K562 (cell line): ENCODE results near the gene SGIP1. TPM values are rescaled to one million over a fixed set of nuclear protein-coding genes. Genes with fewer than 3 reads are reported as not detected.

ENCODE experiments used
- ATAC-seq: fragments of 200-7000 bp; cut with Tn5 transposase; 3 replicates; pipeline ENCODE4 v1.9.1; 2020; ENCODE audit warnings: moderate library complexity
- BruUV-seq: library from RNA; stranded (reverse); fragments of 400-500 nt; replicated peaks from 2 replicates; lab custom pipeline; 2021; lab: Mats Ljungman, UMichigan
- CTCF ChIA-PET: fragments of 300-600 bp; formaldehyde crosslinking; extraction: SDS; loops from one replicate; lab custom pipeline; 2021; ENCODE audit warnings: low intra/inter-chr PET ratio; lab: Yijun Ruan, JAX
- POLR2A ChIA-PET: fragments of 300-600, 350-650 bp; sonication (Branson Sonifier 250); formaldehyde crosslinking; extraction: SDS; loops from one replicate; lab custom pipeline; 2021; ENCODE audit warnings: antibody characterized with exemption, inconsistent platforms; lab: Yijun Ruan, JAX
- DNase-seq, 4 experiments: peaks; one replicate each; pipeline versions ENCODE4 v3.0.0 to v3.0.0-alpha.2; 2011 to 2018; ENCODE audit warnings: low spot score in 3 of 4, mixed read lengths in 3 of 4; ENCODE audit errors: extremely low read depth in 1 of 4
- FAIRE-seq: peaks from 2 replicates; lab custom pipeline; 2011; peaks lifted over from hg19 to GRCh38; lab: Jason Lieb, UNC
- H2AFZ ChIP-seq: 2 replicates; pipeline ENCODE4 v1.6.0; 2011; ENCODE audit warnings: low read depth, low read length, control low read depth, inconsistent platforms
- H3K27ac ChIP-seq: fragments of 200-600 bp; 3 replicates; pipeline ENCODE4 v1.8.0; 2011; ENCODE audit warnings: low read depth, mild to moderate bottlenecking, control low read depth, inconsistent platforms, low read length, moderate library complexity, mixed read lengths; ENCODE audit errors: extremely low read depth
- H3K27me3 ChIP-seq, 2 experiments: fragments of 300-600 bp in 1 of 2; 2 replicates in 1 of 2; 3 replicates in 1 of 2; pipeline versions ENCODE4 v1.6.0 to v1.8.0; 2011; ENCODE audit warnings: inconsistent platforms in 2 of 2, low read length in 2 of 2, mild to moderate bottlenecking in 1 of 2, mixed read lengths in 1 of 2, moderate library complexity in 1 of 2; ENCODE audit not compliant: control insufficient read depth in 2 of 2, insufficient read depth in 2 of 2
- H3K36me3 ChIP-seq: fragments of 300-600 bp; 3 replicates; pipeline ENCODE4 v1.8.0; 2011; ENCODE audit warnings: mild to moderate bottlenecking, low read length, inconsistent platforms; ENCODE audit not compliant: control insufficient read depth, insufficient read depth
- H3K4me1 ChIP-seq, 2 experiments: fragments of 200-600 bp in 1 of 2; replicated peaks in 1 of 2; 2 replicates in 1 of 2; 3 replicates in 1 of 2; pipeline versions ENCODE4 v1.5.1 to v1.8.0; 2011; ENCODE audit warnings: inconsistent platforms in 2 of 2, low read length in 2 of 2, mild to moderate bottlenecking in 1 of 2, mixed read lengths in 1 of 2, moderate library complexity in 1 of 2; ENCODE audit not compliant: control insufficient read depth in 2 of 2, insufficient read depth in 2 of 2
- H3K4me2 ChIP-seq: 2 replicates; pipeline ENCODE4 v1.6.1; 2011; ENCODE audit warnings: low read length, control low read depth, inconsistent platforms, mixed read lengths; ENCODE audit not compliant: insufficient read depth
- H3K4me3 ChIP-seq: fragments of 200-600 bp; sonication (generic), shearing (Covaris generic); 2 replicates; pipeline ENCODE4 v1.5.1; 2016; ENCODE audit warnings: control low read depth, inconsistent platforms
- H3K79me2 ChIP-seq: fragments of 200-600 bp; 3 replicates; pipeline ENCODE4 v1.8.0; 2011; ENCODE audit warnings: low read length, inconsistent platforms; ENCODE audit not compliant: control insufficient read depth, insufficient read depth
- H3K9ac ChIP-seq, 2 experiments: 2 replicates each; pipeline versions ENCODE4 v1.6.0 to v1.6.1; 2011; ENCODE audit warnings: low read depth in 2 of 2, low read length in 2 of 2, control low read depth in 1 of 2, inconsistent platforms in 1 of 2, mild to moderate bottlenecking in 1 of 2, mixed read lengths in 1 of 2; ENCODE audit not compliant: insufficient read depth in 1 of 2
- H3K9me1 ChIP-seq: one replicate; pipeline ENCODE4 v1.6.0; 2011; ENCODE audit warnings: inconsistent platforms, mild to moderate bottlenecking, low read length, moderate library complexity; ENCODE audit not compliant: control insufficient read depth, insufficient read depth
- H3K9me3 ChIP-seq: replicated peaks from 2 replicates; pipeline ENCODE4 v1.5.1; 2011; ENCODE audit warnings: low read depth, low read length, inconsistent platforms; ENCODE audit not compliant: control insufficient read depth, insufficient read depth
- H4K20me1 ChIP-seq: replicated peaks from 2 replicates; pipeline ENCODE4 v1.6.1; 2011; ENCODE audit warnings: low read length, inconsistent platforms, mixed read lengths; ENCODE audit not compliant: control insufficient read depth, insufficient read depth
- CBX5 ChIP-seq: IDR thresholded peaks from 2 replicates; pipeline ENCODE4 v1.6.1; 2014; ENCODE audit warnings: low read depth, borderline replicate concordance
- FOSL1 ChIP-seq: fragments of 200-800 bp; sonication (Bioruptor generic); conservative IDR thresholded peaks from 2 replicates; pipeline ENCODE4 v1.6.1; 2016; ENCODE audit warnings: missing genetic modification characterization, missing compliant biosample characterization
- HDAC6 ChIP-seq: IDR thresholded peaks from 2 replicates; pipeline ENCODE4 v1.6.1; 2012; ENCODE audit warnings: low read depth, mild to moderate bottlenecking, control low read depth, inconsistent platforms, low read length, moderate library complexity
- NFIC ChIP-seq: fragments of 450-650 bp; IDR thresholded peaks from 2 replicates; pipeline ENCODE4 v1.6.1; 2017; ENCODE audit warnings: mild to moderate bottlenecking, inconsistent platforms
- RBM39 ChIP-seq: fragments of 200-400 bp; formaldehyde crosslinking; optimal IDR thresholded peaks from 2 replicates; pipeline ENCODE3; 2018; ENCODE audit warnings: low read depth, low read length
- XRCC3 ChIP-seq: fragments of 450-650 bp; IDR thresholded peaks from 2 replicates; pipeline ENCODE4 v1.6.1; 2017; ENCODE audit warnings: mild to moderate bottlenecking, moderate library complexity
- WGBS: fragments of 100-300 bp; shearing (Covaris generic); methylation state at CpG from one replicate; pipeline ENCODE4 v1.1.6; 2016; ENCODE audit warnings: low coverage, mixed read lengths; ENCODE audit not compliant: insufficient coverage; ENCODE audit errors: missing lambda C conversion rate; 5-methylcytosine and 5-hydroxymethylcytosine counted together
- in situ Hi-C: fragments of 300-500 bp; cut with MboI; formaldehyde crosslinking; loops from 4 replicates; pipeline ENCODE4 v1.15.0; 2018; ENCODE audit warnings: inconsistent platforms, mixed read lengths
- intact Hi-C: fragments of 100-400 bp; cut with micrococcal nuclease; formaldehyde crosslinking; loops from 2 replicates; pipeline ENCODE4 v1.14.2; 2022
- polyA plus RNA-seq, 8 experiments: library from polyadenylated mRNA; depleted of rRNA in 4 of 8; stranded (reverse) in 5 of 8; unstranded in 3 of 8; fragments of >200 nt; fragmentation: Nextera tagmentation in 2 of 8; fragmentation: Illumina TruSeq in 1 of 8; extraction: Ambion mirVana in 2 of 8; extraction: Trizol in 1 of 8; gene quantifications; 2 replicates each; pipeline versions ENCODE4 v1.2.1 to v1.2.3, GENCODE V29; 2011 to 2014; ENCODE audit warnings: inconsistent platforms in 1 of 8, missing spikeins in 1 of 8
- total RNA-seq, 7 experiments: library from RNA; depleted of rRNA in 6 of 7; stranded (reverse); fragments of >200 nt in 6 of 7; fragmentation: Illumina TruSeq in 2 of 7; extraction: Trizol in 2 of 7; gene quantifications; 2 replicates each; pipeline versions ENCODE4 v1.2.1 to v1.2.3, GENCODE V29; 2011 to 2021; ENCODE audit warnings: low replicate concordance in 1 of 7

SGIP1 gene
- total and polyA plus RNA-seq, 9 of the 15 experiments (the other 6 are each of a cell fraction or from before 2014, with no cell fraction given) = 0.07 to 0.35 TPM; not detected in 7

- no peak for TF ChIP-seq NFIC
- no peak for TF ChIP-seq XRCC3
- no peak for TF ChIP-seq RBM39
- TF ChIP-seq CBX5 = no peak
- TF ChIP-seq FOSL1 = no peak
Measured at GRCh38 chr1:66633159-66633558, 99.2 kb downstream of the SGIP1 start (continued).

GRCh38 chr1:66637146-66637545 is 103.2 kb downstream of the SGIP1 start:
- no peak overlapping the region for H3K9ac ChIP-seq
- no peaks in the 10 kb centered on the region for H3K4me1 ChIP-seq
- no peaks in the 10 kb centered on the region for H3K36me3 ChIP-seq
- H3K27ac ChIP-seq = no peak overlapping the region
- intact Hi-C loops (no loop called here), in situ Hi-C loops (no loop called here)
- no peaks in the 10 kb centered on the region for H4K20me1 ChIP-seq
- peaks cover 2 to 6% of the 10 kb centered on the region in 2 experiments; a peak in 2 of 5 replicates for H3K27me3 ChIP-seq
- no peaks in the 10 kb centered on the region for H3K9me3 ChIP-seq
- FAIRE-seq = no peak
- no peaks in the 10 kb centered on the region for H3K9me1 ChIP-seq
- ATAC-seq = no peak
- no peak overlapping the region for H3K4me3 ChIP-seq
- no TSS peak for BruUV-seq
- H3K4me2 ChIP-seq = no peak overlapping the region
- TF ChIP-seq NFIC (0 out of 2 replicates have a peak, but pooled peaks have one; percentile 12), HDAC6 (no peak)
- ChIA-PET CTCF (no interaction called here), POLR2A (no interaction called here)
- H2AFZ ChIP-seq = no peak overlapping the region
- DNase-seq = no peak
- no peaks in the 10 kb centered on the region for H3K79me2 ChIP-seq
- 17% methylated on average over 1 of the region's 1 CpG for WGBS
